Right lobe of liver (tissue), 4 donors: ENCODE data around the gene HECTD1.
"Not testable (repeated sequence)": the region's sequence is repeated elsewhere in the genome, so short reads cannot be mapped to it uniquely, and the experiment has no call there.

Source experiments
- POLR2A ChIP-seq: fragments of 450-650 bp; IDR thresholded peaks from one replicate; pipeline ENCODE4 v1.6.1; 2017; ENCODE audit warnings: antibody characterized with exemption, mild to moderate bottlenecking
- TF ChIP-seq, protein P1 (sequence below), 4 donors: fragments of 200-600 bp in 3 of 4; fragments of 450-650 bp in 1 of 4; IDR thresholded peaks; one replicate each; pipeline versions ENCODE4 v1.5.1 to v1.8.0; 2016 to 2022; ENCODE audit warnings: antibody characterized with exemption in 4 of 4, mild to moderate bottlenecking in 2 of 4
- donor health status: DM: no; HTN: no; CAD: no.
- donor health status: DM: no; HTN: no; CAD: no.
- donor health status: DM: no; HTN: yes; CAD: no.

DNA sequence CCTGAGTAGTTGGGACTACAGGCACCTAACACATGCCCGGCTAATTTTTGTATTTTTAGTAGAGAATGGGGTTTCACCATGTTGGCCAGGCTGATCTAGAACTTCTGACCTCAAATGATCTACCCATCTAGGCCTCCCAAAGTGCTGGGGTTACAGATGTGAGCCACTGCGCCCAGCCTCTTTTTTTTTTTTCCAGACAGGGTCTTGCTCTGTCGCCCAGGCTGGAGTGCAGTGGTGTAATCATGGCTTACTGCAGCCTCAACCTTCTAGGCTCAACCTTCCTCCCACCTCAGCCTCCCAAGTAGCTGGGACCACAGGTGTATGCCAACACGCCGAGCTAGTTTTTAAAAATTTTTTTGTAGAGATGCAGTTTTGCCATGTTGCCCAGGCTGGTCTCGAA lies 25.6 kb downstream of the HECTD1 start:
- TF ChIP-seq, protein P1, sequence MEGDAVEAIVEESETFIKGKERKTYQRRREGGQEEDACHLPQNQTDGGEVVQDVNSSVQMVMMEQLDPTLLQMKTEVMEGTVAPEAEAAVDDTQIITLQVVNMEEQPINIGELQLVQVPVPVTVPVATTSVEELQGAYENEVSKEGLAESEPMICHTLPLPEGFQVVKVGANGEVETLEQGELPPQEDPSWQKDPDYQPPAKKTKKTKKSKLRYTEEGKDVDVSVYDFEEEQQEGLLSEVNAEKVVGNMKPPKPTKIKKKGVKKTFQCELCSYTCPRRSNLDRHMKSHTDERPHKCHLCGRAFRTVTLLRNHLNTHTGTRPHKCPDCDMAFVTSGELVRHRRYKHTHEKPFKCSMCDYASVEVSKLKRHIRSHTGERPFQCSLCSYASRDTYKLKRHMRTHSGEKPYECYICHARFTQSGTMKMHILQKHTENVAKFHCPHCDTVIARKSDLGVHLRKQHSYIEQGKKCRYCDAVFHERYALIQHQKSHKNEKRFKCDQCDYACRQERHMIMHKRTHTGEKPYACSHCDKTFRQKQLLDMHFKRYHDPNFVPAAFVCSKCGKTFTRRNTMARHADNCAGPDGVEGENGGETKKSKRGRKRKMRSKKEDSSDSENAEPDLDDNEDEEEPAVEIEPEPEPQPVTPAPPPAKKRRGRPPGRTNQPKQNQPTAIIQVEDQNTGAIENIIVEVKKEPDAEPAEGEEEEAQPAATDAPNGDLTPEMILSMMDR (IDR thresholded peaks at IDR 0.05): not testable (repeated sequence)
- TF ChIP-seq POLR2A: not testable (repeated sequence)
